GM12878 (cell line): Measurements from ENCODE around the gene KIF21B. TPM values are rescaled to one million over a fixed set of nuclear protein-coding genes. Genes with fewer than 3 reads are reported as not detected.

Experiments used
- ATAC-seq: fragments of 200-7000 bp; cut with Tn5 transposase; 3 replicates; pipeline ENCODE4 v1.9.1; 2020; ENCODE audit warnings: mild to moderate bottlenecking, moderate library complexity
- BruUV-seq: library from RNA; stranded (reverse); fragments of 400-500 nt; replicated peaks from 2 replicates; lab custom pipeline; 2021; lab: Mats Ljungman, UMichigan
- CTCF ChIA-PET: fragments of 300-600 bp; sonication (Branson Sonifier 250); formaldehyde crosslinking; extraction: SDS; loops from one replicate; lab custom pipeline; 2021; ENCODE audit warnings: inconsistent platforms; lab: Yijun Ruan, JAX
- POLR2A ChIA-PET: fragments of 350-600 bp; formaldehyde crosslinking; extraction: SDS; loops from one replicate; lab custom pipeline; 2021; ENCODE audit warnings: inconsistent platforms; lab: Charles Lee
- RAD21 ChIA-PET: fragments of 300-600 bp; sonication (Branson Sonifier 250); formaldehyde crosslinking; loops from one replicate; lab custom pipeline; 2023; ENCODE audit warnings: antibody characterized with exemption; ENCODE audit not compliant: unreplicated experiment; lab: Charles Lee
- SMC1A ChIA-PET: fragments of 300-600 bp; sonication (Branson Sonifier 250); formaldehyde crosslinking; loops from one replicate; lab custom pipeline; 2023; ENCODE audit not compliant: unreplicated experiment, uncharacterized antibody; lab: Charles Lee
- DNase-seq: peaks from one replicate; pipeline ENCODE4 v3.0.0-alpha.2; 2011; ENCODE audit warnings: low read depth, low spot score
- FAIRE-seq: peaks from 3 replicates; lab custom pipeline; 2011; peaks lifted over from hg19 to GRCh38; lab: Jason Lieb, UNC
- H2AFZ ChIP-seq: 2 replicates; pipeline ENCODE4 v1.6.0; 2011; ENCODE audit warnings: low read depth, low read length, control low read depth; ENCODE audit not compliant: control insufficient read depth
- H3K27ac ChIP-seq: 2 replicates; pipeline ENCODE4 v1.5.1; 2011; ENCODE audit warnings: control low read depth; ENCODE audit not compliant: control insufficient read depth, insufficient read depth
- H3K27me3 ChIP-seq, 2 experiments: replicated peaks in 1 of 2; 2 replicates each; pipeline versions ENCODE4 v1.6.0 to v1.6.1; 2011; ENCODE audit warnings: low read length in 1 of 2; ENCODE audit not compliant: control insufficient read depth in 2 of 2, insufficient read depth in 2 of 2
- H3K36me3 ChIP-seq, 2 experiments: 2 replicates each; pipeline ENCODE4 v1.5.1; 2011; ENCODE audit warnings: low read length in 1 of 2; ENCODE audit not compliant: control insufficient read depth in 2 of 2, insufficient read depth in 2 of 2
- H3K4me1 ChIP-seq: 2 replicates; pipeline ENCODE4 v1.6.1; 2011; ENCODE audit warnings: mild to moderate bottlenecking, low read length, moderate library complexity, mixed read lengths; ENCODE audit not compliant: control insufficient read depth, insufficient read depth
- H3K4me2 ChIP-seq: 2 replicates; pipeline ENCODE4 v1.6.0; 2011; ENCODE audit warnings: control low read depth; ENCODE audit not compliant: control insufficient read depth, insufficient read depth
- H3K4me3 ChIP-seq: fragments of 200-600 bp; sonication (generic); 2 replicates; pipeline ENCODE4 v1.5.1; 2016
- H3K79me2 ChIP-seq: 2 replicates; pipeline ENCODE4 v1.6.0; 2011; ENCODE audit warnings: low read length; ENCODE audit not compliant: control insufficient read depth, insufficient read depth
- H3K9ac ChIP-seq: 2 replicates; pipeline ENCODE4 v1.8.0; 2011; ENCODE audit warnings: low read length, control low read depth, mixed read lengths; ENCODE audit not compliant: control insufficient read depth, insufficient read depth
- H3K9me3 ChIP-seq: replicated peaks from 3 replicates; pipeline ENCODE4 v1.5.1; 2011; ENCODE audit warnings: mild to moderate bottlenecking, low read length; ENCODE audit not compliant: control insufficient read depth, insufficient read depth
- H4K20me1 ChIP-seq: 2 replicates; pipeline ENCODE4 v1.6.0; 2011; ENCODE audit not compliant: control insufficient read depth, insufficient read depth
- CHD1 ChIP-seq: IDR thresholded peaks from 2 replicates; pipeline ENCODE4 v1.6.1; 2012; ENCODE audit warnings: low read depth, low read length, improper control_type of control experiment
- EED ChIP-seq: sonication (generic); IDR thresholded peaks from 2 replicates; pipeline ENCODE4 v1.6.1; 2016; ENCODE audit warnings: antibody characterized with exemption, low read depth
- ETV6 ChIP-seq, 2 experiments: fragments of 450-650 bp in 1 of 2; IDR thresholded peaks in 1 of 2; conservative IDR thresholded peaks in 1 of 2; 2 replicates each; pipeline ENCODE4 v1.6.1; 2014; ENCODE audit warnings: antibody characterized with exemption in 1 of 2, borderline replicate concordance in 1 of 2, low read depth in 1 of 2, mild to moderate bottlenecking in 1 of 2, moderate library complexity in 1 of 2
- GATAD2B ChIP-seq: fragments of 450-650 bp; conservative IDR thresholded peaks from 2 replicates; pipeline ENCODE4 v1.6.1; 2017; ENCODE audit warnings: low read depth, mild to moderate bottlenecking, moderate library complexity
- JUNB ChIP-seq: IDR thresholded peaks from 2 replicates; pipeline ENCODE4 v1.6.1; 2016; ENCODE audit warnings: antibody characterized with exemption, mild to moderate bottlenecking
- NR2F1 ChIP-seq: fragments of 450-650 bp; conservative IDR thresholded peaks from 2 replicates; pipeline ENCODE4 v1.6.1; 2017; ENCODE audit warnings: mild to moderate bottlenecking
- RFX5 ChIP-seq: IDR thresholded peaks from 2 replicates; pipeline ENCODE4 v1.6.1; 2011; ENCODE audit warnings: low read depth, low read length, improper control_type of control experiment
- WGBS: methylation state at CpG from one replicate; pipeline ENCODE4 v1.1.6; 2016; ENCODE audit warnings: low lambda C conversion rate; ENCODE audit not compliant: insufficient replicate concordance, insufficient coverage; ENCODE audit errors: missing lambda C conversion rate; 5-methylcytosine and 5-hydroxymethylcytosine counted together
- in situ Hi-C: fragments of 300-500 bp; cut with MboI; formaldehyde crosslinking; loops from 9 replicates; pipeline ENCODE4 v1.14.3; 2018; ENCODE audit warnings: mixed read lengths
- intact Hi-C: fragments of 100-400 bp; cut with micrococcal nuclease; formaldehyde crosslinking; loops from one replicate; pipeline ENCODE4 v1.14.2; 2022; ENCODE audit not compliant: unreplicated experiment
- polyA plus RNA-seq, 11 experiments: library from polyadenylated mRNA; depleted of rRNA in 4 of 11; unstranded in 6 of 11; stranded (reverse) in 5 of 11; fragments of >200 nt; fragmentation: Nextera tagmentation in 4 of 11; fragmentation: Illumina TruSeq in 1 of 11; extraction: Ambion mirVana in 4 of 11; extraction: Trizol in 1 of 11; gene quantifications; 1 replicate in 1 of 11; 2 replicates in 10 of 11; pipeline versions ENCODE4 v1.2.1 to v1.2.3, GENCODE V29; 2011 to 2016; ENCODE audit warnings: inconsistent platforms in 2 of 11, missing spikeins in 2 of 11, low read depth in 1 of 11
- total RNA-seq, 4 experiments: library from RNA; depleted of rRNA in 3 of 4; stranded (reverse); fragments of >200 nt in 3 of 4; fragmentation: Illumina TruSeq in 1 of 4; extraction: Trizol in 1 of 4; gene quantifications; 2 replicates each; pipeline versions ENCODE4 v1.2.1 to v1.2.3, GENCODE V29; 2013 to 2021
- TF ChIP-seq, protein P1 (sequence below): fragments of 450-650 bp; IDR thresholded peaks from 2 replicates; pipeline ENCODE4 v1.6.1; 2017; ENCODE audit warnings: antibody characterized with exemption, mild to moderate bottlenecking, moderate library complexity

Gene KIF21B
- total and polyA plus RNA-seq, 10 of the 15 experiments (the other 5 are each of a cell fraction or from before 2014, with no cell fraction given): 2.3 to 47.7 (median 12.6) TPM

DNA sequence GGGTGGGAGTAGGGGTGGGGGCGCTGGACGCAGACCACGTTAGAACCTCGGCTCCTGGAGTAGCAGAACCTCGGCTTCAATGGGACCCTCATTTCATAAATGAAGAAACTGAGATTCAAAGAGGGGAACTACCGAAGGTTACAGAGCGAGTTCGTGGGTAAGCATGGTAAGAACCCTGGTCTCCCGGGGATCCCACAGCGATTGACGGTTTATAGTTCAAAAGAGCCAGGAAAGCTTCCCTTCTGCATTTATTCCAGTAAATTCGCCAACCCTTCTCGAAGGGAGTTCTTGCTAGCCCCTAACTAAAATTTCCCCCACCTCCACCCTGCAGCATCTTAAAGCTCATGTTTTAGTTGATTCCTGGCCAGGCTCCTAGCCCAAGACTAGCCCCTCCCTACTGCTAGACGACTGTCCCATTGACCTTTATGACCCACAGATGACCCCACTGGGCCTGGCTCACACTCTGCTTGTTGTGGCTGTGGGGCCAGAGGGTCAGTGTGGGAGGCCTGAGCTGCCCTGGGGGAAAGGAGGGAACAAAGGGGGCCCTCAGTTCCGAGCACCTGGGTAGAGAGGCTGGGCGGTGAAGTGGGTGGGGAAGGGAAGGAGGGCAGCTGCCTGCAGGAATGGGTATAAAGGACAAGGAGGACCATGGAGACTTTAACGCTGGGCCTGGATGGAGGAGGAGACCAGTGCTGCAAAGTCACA lies 558 bp upstream of the KIF21B start:
- H2AFZ ChIP-seq: no peak overlapping the region; the same call in 1 of the 2 replicates
- H3K9ac ChIP-seq: no peak overlapping the region; the same call in 1 of the 2 replicates

DNA sequence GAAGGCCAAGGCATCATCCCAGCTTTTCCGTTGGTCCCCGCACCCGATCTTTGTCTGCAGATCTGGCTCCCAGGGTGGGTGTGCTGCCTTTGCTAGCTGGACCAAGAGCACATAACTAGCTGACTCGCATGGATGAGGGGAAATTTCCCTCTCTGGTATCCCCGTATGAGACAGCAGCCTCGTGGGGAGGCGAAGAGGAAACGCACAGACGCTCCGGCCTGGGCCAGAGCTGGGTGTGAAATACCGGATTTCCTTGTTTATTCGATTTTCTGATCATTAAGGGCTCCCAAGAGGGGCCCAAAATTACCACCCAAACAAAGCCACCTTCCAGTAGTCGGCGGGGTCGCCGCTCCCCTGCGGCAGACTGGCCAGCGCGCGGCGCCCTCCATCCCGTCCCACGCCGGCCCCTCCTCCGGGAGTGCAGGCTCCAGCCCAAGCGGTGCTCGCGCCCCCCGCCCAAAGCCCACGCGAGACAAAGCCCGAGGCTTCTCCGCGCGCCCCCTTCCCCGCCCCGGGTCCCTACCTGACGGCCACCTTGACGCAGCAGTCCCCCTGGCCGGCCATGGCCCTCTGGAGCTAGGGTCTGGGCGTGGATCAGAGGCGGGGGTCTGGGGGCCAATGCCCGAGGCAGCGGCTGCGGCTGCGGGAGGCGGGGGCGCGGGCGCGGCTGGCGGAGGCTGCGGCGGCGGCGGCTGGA lies 546 bp downstream of the KIF21B start:
- intact Hi-C loops (loop anchor here (5.0 kb wide), 1 partner anchor 131 kb away; the partner anchor contains the start of gene INAVA), in situ Hi-C loops (no loop called here)
- H2AFZ ChIP-seq: peak overlapping the region; percentile 60
- no TSS peak for BruUV-seq
- no peaks in the 10 kb centered on the region for H4K20me1 ChIP-seq
- POLR2A ChIA-PET: interaction anchor here (0.6 to 4.6 kb wide), 5 partner anchors 50 to 161 kb away, joined by 3 to 27 read pairs (median 11); no protein-coding TSS in a partner anchor
- ATAC-seq (no peak), FAIRE-seq (no peak), DNase-seq (no peak)
- SMC1A ChIA-PET: interaction anchor here (3.5 to 10.3 kb wide), 4 partner anchors 17 to 135 kb away, joined by 12 to 91 read pairs (median 28); no protein-coding TSS in a partner anchor
- peaks cover 39% of the 10 kb centered on the region for H3K79me2 ChIP-seq
- no peaks in the 10 kb centered on the region for H3K9me3 ChIP-seq
- WGBS: under 1% methylated on average over 47 of the region's 56 CpGs
- H3K27me3 ChIP-seq: no peaks in the 10 kb centered on the region
- H3K9ac ChIP-seq: peak overlapping the region; percentile 84
- H3K27ac ChIP-seq: peak overlapping the region; percentile 94
- H3K4me3 ChIP-seq: peak overlapping the region; percentile 93
- H3K4me2 ChIP-seq: peak overlapping the region; percentile 97
- peaks cover 86% of the 10 kb centered on the region for H3K4me1 ChIP-seq
- CTCF ChIA-PET: interaction anchor here (1.3 to 16.7 kb wide), 7 partner anchors 19 to 464 kb away, joined by 3 to 250 read pairs (median 23); partner anchors contain the start of gene KIF14
- RAD21 ChIA-PET: interaction anchor here (0.6 to 15.8 kb wide), 7 partner anchors 19 to 868 kb away, joined by 3 to 239 read pairs (median 5); no protein-coding TSS in a partner anchor
- H3K36me3 ChIP-seq: no peaks in the 10 kb centered on the region
- TF ChIP-seq JUNB: no peak
- TF ChIP-seq, protein P1, sequence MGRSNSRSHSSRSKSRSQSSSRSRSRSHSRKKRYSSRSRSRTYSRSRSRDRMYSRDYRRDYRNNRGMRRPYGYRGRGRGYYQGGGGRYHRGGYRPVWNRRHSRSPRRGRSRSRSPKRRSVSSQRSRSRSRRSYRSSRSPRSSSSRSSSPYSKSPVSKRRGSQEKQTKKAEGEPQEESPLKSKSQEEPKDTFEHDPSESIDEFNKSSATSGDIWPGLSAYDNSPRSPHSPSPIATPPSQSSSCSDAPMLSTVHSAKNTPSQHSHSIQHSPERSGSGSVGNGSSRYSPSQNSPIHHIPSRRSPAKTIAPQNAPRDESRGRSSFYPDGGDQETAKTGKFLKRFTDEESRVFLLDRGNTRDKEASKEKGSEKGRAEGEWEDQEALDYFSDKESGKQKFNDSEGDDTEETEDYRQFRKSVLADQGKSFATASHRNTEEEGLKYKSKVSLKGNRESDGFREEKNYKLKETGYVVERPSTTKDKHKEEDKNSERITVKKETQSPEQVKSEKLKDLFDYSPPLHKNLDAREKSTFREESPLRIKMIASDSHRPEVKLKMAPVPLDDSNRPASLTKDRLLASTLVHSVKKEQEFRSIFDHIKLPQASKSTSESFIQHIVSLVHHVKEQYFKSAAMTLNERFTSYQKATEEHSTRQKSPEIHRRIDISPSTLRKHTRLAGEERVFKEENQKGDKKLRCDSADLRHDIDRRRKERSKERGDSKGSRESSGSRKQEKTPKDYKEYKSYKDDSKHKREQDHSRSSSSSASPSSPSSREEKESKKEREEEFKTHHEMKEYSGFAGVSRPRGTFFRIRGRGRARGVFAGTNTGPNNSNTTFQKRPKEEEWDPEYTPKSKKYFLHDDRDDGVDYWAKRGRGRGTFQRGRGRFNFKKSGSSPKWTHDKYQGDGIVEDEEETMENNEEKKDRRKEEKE: no peak
- no peak for TF ChIP-seq RFX5
- TF ChIP-seq CHD1: no peak
- TF ChIP-seq GATAD2B: 0 out of 2 replicates have a peak, but pooled peaks have one; percentile 48
- TF ChIP-seq EED: peak; percentile 38; the same call in 1 of the 2 replicates

More for the DNA sequence above, 558 bp upstream of the KIF21B start:
- H3K27ac ChIP-seq: no peak overlapping the region
- H3K4me2 ChIP-seq: peak overlapping the region; percentile 36
- no peak overlapping the region for H3K4me3 ChIP-seq
- RAD21 ChIA-PET: interaction anchor here (0.6 to 15.8 kb wide), 5 partner anchors 8 to 430 kb away, joined by 3 to 239 read pairs (median 5); no protein-coding TSS in a partner anchor
- H3K36me3 ChIP-seq: no peaks in the 10 kb centered on the region
- in situ Hi-C loops: no loop called here
- DNase-seq: no peak
- POLR2A ChIA-PET: interaction anchor here (0.5 to 1.2 kb wide), 4 partner anchors 13 to 682 kb away, joined by 3 to 4 read pairs (median 3); no protein-coding TSS in a partner anchor
- FAIRE-seq: no peak
- H3K79me2 ChIP-seq: peaks cover 28% of the 10 kb centered on the region
- SMC1A ChIA-PET: interaction anchor here (1.1 to 10.3 kb wide), 5 partner anchors 16 to 158 kb away, joined by 3 to 91 read pairs (median 12); no protein-coding TSS in a partner anchor
- H3K27me3 ChIP-seq: no peaks in the 10 kb centered on the region
- no peaks in the 10 kb centered on the region for H3K9me3 ChIP-seq
- BruUV-seq: no TSS peak
- ATAC-seq: no peak
- TF ChIP-seq NR2F1 (peak; percentile 39; the same call in 1 of the 2 replicates), ETV6 (conservative IDR thresholded peaks at IDR 0.05 in 1 of 2, IDR thresholded peaks at IDR 0.05 in 1 of 2; ENCODE audit: borderline replicate concordance in 1 of 2, low read depth in 1 of 2) (no peak)
- no peaks in the 10 kb centered on the region for H4K20me1 ChIP-seq
- intact Hi-C loops: loop anchor here (5.0 kb wide), 1 partner anchor 132 kb away; the partner anchor contains the start of gene INAVA
- WGBS: 22% methylated on average over 16 of the region's 17 CpGs
- peaks cover 75% of the 10 kb centered on the region for H3K4me1 ChIP-seq
- CTCF ChIA-PET: interaction anchor here (0.9 to 16.7 kb wide), 6 partner anchors 8 to 135 kb away, joined by 3 to 250 read pairs (median 29); no protein-coding TSS in a partner anchor
